ENCODE data around the gene SPATA17.

Gene SPATA17

DNA sequence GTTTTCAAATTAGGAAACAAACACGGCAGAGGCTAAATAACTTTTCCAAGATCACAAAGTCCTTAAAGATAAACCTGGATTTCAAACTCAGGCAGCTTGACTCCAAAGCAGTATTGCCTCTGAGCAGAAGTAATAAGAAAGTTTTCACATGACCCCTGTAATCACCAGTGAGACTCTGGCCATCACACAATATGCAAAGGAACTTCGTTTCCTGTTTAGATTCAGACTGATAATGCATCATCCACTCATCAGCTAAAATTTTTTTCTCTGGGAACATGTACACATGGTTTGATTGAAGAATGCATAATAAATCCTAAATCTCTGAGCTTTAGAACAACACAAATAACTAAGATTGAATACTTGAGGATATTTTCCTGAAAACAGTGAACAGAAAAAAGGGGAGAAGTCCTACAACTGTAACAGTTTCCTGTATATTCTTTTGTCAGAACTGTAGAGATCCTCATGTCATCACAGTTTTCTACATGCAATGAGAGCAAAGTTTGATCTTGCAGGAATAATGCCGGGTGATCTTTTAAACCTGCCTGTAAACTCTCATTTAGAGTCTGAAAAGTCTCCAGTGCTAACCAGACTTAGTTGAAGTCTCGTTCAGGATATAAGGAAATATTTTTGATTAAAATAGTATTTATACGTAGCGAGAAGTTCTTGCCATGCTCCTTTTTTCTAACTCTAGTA is 225.3 kb downstream of the SPATA17 start:
- DNase-seq (ENCODE audit: low spot score), result no peak

DNA sequence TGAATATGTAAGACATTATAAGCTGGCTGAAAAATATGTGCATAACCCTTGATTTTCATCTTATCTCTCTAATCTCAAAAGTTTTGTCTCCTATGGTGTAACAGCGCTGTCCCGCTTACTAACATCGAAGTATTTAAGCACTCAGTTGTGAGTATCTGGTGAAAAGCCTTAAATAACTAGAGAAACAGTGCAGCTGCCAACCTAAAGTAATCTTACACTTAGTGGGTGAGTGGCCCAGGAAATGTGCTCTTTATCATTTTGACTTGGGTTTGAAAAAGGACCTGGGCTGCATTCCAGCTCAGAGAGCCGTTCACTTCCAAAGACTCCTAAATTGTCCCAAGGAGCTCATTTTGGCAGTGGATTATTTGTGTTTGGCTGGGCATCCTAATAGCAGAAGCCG is 225.9 kb downstream of the SPATA17 start:
- peak; percentile 34 for DNase-seq (ENCODE audit: low spot score)

GRCh38 chr1:217861658-217862057 is 230.5 kb downstream of the SPATA17 start:
- no peak for DNase-seq (ENCODE audit: low spot score)

GRCh38 chr1:217867446-217867995 is 236.4 kb downstream of the SPATA17 start:
- DNase-seq (ENCODE audit: low spot score), result no peak

DNA sequence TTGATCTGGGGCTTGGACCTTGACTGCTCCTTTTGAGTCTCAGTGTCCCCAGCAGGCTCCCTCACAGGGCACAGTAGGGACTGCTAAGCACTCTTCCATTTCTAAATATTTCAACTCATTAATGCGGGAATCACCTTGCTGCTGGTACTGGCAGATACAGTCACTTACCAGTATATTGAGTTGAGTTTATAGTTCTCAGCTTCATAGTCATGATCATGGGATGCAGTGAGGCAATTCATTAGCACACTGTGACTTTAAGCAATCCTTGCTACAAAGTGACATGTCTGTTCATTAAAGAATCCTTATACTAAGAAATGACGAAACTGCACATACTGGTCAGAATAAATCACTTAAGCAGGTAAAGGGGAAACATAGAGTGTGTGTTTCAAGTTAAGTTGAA is 240.8 kb downstream of the SPATA17 start:
- no peak for DNase-seq (ENCODE audit: low spot score)

GRCh38 chr1:217875229-217875628 is 244.1 kb downstream of the SPATA17 start:
- DNase-seq (ENCODE audit: low spot score), result no peak

GRCh38 chr1:217876401-217876800 is 245.3 kb downstream of the SPATA17 start:
- no peak for DNase-seq (ENCODE audit: low spot score)

GRCh38 chr1:217876896-217877295 is 245.8 kb downstream of the SPATA17 start:
- DNase-seq (ENCODE audit: low spot score), result no peak

- no peak for DNase-seq (ENCODE audit: low spot score)
Observed at GRCh38 chr1:217881131-217881543, 250.0 kb downstream of the SPATA17 start.

DNA sequence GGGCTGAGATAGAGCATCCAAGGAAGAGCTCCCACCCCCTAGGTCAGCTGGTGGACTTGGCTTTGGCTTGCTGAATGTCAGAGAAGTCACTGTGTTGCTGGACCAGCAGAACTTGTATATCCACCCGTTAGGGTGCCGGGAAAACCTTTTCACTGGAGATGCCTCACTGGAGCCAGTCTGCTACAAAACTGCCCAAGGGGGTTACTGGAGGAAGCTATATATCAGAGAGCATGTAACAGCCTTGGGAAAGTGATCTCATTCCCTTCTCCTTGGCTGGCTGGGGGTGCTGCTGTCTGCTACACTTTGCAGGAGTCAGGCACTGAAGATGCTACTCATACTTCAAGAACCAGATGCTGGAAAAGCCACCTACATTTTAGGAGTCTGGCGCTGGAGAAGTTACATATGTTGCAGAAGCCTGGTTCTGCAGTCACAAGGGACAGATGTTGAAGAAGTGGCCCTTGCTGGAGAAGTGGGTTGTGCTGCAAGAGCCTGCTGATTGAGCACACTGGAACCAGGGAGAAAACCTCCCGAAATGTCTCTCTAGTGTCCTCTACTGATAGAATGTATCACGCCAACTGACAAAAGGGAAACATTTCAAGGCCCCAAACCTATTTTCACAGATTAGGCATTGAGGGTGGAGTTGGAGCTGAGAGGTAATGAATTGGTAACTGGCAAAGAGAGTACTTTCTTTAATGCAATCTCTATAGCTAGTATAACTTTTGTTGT is 250.6 kb downstream of the SPATA17 start:
- DNase-seq (ENCODE audit: low spot score), result no peak

GRCh38 chr1:217885181-217885580 is 254.0 kb downstream of the SPATA17 start:
- DNase-seq (ENCODE audit: low spot score), result no peak

- no peak for DNase-seq (ENCODE audit: low spot score)
Observed at GRCh38 chr1:217888328-217888727, 257.2 kb downstream of the SPATA17 start.

DNA sequence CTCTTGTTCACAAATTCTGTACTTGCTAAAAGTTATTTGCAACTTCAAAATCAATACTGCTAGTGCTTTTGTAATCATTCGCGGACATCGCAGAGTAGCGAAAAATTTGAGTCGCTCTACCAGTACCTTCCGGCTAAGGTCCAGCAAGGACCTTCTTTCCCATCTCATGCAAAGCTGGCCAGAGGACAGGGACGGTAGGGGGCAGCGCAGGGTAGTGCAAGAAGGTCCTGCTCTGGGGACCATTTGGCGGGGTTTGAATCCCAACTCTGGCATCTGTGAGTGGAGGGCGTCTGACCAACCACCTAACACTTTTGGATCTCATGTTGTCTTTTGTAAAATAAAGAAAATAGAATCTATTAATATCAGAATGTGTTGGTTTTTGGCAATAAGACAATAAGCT is 258.3 kb downstream of the SPATA17 start:
- no peak for DNase-seq (ENCODE audit: low spot score)

GRCh38 chr1:217891966-217892365 is 260.8 kb downstream of the SPATA17 start:
- no peak for DNase-seq (ENCODE audit: low spot score)

DNA sequence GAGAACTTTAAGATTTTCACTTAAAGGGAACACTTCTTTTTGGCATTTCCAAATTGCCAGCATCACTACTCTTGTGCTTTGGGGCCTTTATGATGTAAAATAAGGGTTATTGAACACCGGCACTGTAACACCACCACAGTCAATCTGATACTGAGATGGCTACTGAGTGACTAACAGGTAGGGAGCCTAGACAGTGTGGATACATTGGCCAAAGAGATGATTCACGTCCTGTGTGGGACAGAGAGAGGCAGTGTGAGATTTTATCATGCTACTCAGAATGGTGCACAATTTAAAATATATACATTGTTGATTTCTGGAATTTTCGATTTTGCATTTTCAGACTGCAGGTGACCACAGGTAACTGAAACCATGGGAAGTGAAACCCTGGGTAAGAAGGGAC is 261.6 kb downstream of the SPATA17 start:
- DNase-seq (ENCODE audit: low spot score), result no peak

- DNase-seq (ENCODE audit: low spot score), result no peak
Observed at GRCh38 chr1:217895841-217896240, 264.7 kb downstream of the SPATA17 start.

DNA sequence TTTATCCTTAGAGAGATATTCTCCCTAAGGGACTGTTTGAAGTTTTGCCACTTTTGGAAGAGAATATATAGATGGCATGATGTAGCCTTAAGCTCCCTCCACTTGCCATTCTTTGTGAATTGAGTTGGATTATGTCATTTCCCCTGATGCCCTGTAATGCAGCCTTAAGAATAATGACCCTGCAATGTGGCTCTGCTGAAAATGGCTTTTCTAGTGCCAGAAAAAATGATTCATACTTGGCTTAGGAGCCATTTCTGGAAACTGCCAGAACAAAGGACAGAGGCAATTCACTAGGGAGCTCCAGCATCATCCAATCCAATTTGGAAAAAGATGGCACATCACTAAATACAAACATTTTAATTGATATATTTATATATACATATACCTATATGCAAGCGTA is 265.3 kb downstream of the SPATA17 start:
- DNase-seq (ENCODE audit: low spot score), result no peak

GRCh38 chr1:217897100-217897499 is 266.0 kb downstream of the SPATA17 start:
- DNase-seq (ENCODE audit: low spot score), result no peak

- DNase-seq (ENCODE audit: low spot score), result no peak
Observed at GRCh38 chr1:217899614-217900013, 268.5 kb downstream of the SPATA17 start.

DNA sequence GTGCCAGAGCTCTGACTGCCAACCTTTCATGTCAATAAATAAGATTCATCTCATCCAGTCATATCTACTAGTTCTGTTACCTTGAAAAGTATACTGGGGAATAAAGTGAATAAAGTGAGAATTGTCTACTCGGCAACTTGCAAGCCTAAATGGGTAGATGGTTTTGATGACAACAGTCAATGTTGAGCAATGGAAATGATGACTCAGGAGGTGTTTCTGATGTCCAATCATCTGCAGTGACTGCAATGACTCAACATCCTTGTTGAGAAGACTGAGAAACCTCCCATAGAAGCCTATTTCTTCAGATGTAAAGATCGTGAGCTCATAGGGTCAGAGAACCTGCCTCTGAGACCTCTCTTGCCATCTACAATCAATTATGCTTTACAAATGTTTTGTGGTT is 276.4 kb downstream of the SPATA17 start:
- DNase-seq (ENCODE audit: low spot score), result no peak

DNA sequence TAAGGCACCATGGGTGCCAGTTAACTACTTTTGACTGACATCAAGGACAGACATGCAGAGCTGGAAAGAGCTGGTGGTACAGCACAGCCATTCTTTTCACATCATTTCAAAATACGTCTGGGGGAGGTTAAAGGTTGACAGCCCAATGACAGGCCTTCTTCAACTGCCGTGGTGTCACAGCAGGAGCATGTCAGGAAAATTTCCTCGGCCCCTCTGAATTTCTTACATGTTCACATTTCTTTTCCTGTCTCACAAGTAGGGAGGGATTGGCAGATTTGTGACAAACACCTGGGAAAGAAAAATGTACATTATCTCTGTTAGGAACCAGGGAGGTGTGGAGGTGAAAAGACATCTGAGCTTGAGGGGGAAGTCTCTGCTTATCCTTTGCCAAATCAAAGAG is 279.1 kb downstream of the SPATA17 start:
- no peak for DNase-seq (ENCODE audit: low spot score)

DNA sequence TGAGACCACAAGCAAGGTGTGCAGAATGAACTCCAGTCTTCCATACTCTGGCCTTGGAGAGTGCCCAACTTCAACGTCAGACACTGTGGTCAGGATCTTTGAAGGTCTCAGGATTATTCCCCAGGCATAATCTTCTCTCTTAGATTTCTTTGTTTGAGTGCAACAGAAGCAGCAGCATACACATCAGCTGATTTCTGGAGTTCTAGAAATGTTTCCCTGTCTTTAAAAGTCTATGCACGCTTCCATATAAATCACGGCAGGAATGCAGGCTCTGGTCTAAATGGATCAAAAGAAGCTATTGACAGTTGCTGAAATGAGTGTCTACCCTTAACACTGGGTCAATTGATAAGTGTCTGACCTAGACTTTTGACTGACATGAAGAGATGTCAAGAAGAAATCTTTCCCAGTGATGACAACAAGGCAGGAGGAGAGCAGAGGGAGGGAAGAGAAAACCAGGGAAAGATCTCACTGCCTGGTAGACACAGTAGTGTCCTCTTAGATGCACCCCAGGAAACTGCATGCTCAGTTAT is 279.7 kb downstream of the SPATA17 start:
- no peak for DNase-seq (ENCODE audit: low spot score)

GRCh38 chr1:217911908-217912307 is 280.8 kb downstream of the SPATA17 start:
- DNase-seq (ENCODE audit: low spot score), result no peak

Measured in putamen (tissue), 1 donor.